ENCODE data around the gene STIP1.

The STIP1 gene

DNA sequence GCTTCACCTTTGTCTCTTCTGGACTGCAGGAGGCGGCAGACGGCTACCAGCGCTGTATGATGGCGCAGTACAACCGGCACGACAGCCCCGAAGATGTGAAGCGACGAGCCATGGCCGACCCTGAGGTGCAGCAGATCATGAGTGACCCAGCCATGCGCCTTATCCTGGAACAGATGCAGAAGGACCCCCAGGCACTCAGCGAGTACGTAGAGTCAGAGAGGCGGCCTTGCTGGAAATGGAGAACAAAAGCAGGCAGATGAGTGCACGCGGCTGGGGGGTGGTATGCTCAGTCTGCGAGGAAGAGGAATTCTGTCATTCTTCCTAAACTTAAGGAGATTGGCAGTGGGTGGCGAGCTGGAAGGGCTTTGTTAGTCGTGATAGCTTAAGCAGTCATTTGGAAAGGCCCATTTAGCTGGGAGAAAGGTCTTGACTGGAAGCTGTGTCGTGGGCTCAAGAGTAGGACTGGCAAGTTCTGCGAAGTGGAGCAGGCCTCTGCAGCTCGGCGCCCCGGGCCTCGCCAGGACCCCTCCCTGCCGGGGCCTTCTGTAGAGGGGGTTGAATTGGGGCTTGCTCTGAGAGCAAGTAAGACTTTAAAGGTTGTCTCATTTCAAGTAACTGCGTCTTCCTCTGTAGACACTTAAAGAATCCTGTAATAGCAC is 17.6 kb downstream of the STIP1 start:
- H3K27ac ChIP-seq (ENCODE audit: low read length) = no peak overlapping the region
- WGBS (ENCODE audit: insufficient coverage, insufficient read length) = no CpG with 5 or more reads among the region's 27 CpGs
- no peaks in the 10 kb centered on the region for H3K9me3 ChIP-seq (ENCODE audit: control insufficient read depth, insufficient read depth, low read length)
- no peaks in the 10 kb centered on the region for H3K27me3 ChIP-seq (ENCODE audit: control insufficient read depth, insufficient read depth, low read length)
- peaks cover 52% of the 10 kb centered on the region for H3K36me3 ChIP-seq (ENCODE audit: control insufficient read depth, insufficient read depth, low read length)
- H3K4me1 ChIP-seq (ENCODE audit: control insufficient read depth, insufficient read depth, low read length) = peaks cover 2% of the 10 kb centered on the region; the same call in 1 of the 2 replicates
- no peak for DNase-seq (ENCODE audit: low read depth, low spot score)
- no peak overlapping the region for H3K4me3 ChIP-seq (ENCODE audit: low read length)

DNA sequence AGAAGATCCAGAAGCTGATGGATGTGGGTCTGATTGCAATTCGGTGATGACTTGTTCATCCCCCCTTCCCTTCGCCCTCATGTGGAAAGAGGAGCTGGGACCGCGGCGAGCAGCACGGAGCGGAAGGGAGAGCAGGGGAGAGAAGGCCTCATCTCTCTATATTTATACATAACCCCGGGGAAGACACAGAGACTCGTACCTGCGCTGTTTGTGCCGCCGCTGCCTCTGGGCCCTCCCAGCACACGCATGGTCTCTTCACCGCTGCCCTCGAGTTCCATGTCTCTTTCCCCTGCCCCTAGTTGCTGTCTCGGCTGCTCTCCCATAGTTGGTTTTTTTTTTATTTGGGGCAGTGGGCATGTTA is 18.1 kb downstream of the STIP1 start:
- no peak for DNase-seq (ENCODE audit: low read depth, low spot score)
- Histone ChIP-seq H3K27ac (ENCODE audit: low read length) (no peak overlapping the region), H3K27me3 (ENCODE audit: control insufficient read depth, insufficient read depth, low read length) (no peaks in the 10 kb centered on the region), H3K9me3 (ENCODE audit: control insufficient read depth, insufficient read depth, low read length) (no peaks in the 10 kb centered on the region), H3K4me3 (ENCODE audit: low read length) (no peak overlapping the region), H3K4me1 (ENCODE audit: control insufficient read depth, insufficient read depth, low read length) (peaks cover 2% of the 10 kb centered on the region; the same call in 1 of the 2 replicates), H3K36me3 (ENCODE audit: control insufficient read depth, insufficient read depth, low read length) (peaks cover 52% of the 10 kb centered on the region)
- WGBS (ENCODE audit: insufficient coverage, insufficient read length) = no CpG with 5 or more reads among the region's 16 CpGs

DNA sequence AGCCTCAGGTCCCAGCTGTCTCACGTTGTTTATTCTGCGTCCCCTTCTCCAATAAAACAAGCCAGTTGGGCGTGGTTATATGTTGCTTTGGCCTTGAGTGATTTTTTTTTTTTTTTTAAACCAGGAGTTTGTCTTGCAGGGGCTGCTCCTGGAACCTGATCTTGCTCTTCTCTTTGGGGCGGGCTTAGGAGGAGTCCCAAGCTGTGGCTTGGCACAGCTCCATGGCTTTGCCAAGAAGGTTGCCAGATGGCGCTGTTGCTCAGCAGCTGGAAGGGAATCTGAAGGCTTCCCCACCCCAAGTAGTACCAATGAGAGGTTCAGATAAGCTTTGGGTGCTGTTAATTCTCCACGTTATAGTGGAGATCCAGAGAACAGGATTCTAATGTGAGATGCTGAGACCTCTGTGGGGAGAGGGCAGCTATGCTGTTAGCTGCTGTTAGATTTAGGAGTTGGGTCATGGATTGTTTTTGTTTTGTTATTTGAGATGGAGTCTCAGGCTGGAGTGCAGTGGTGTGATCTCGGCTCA is 18.6 kb downstream of the STIP1 start:
- Histone ChIP-seq H3K27ac (ENCODE audit: low read length) (no peak overlapping the region), H3K36me3 (ENCODE audit: control insufficient read depth, insufficient read depth, low read length) (peaks cover 52% of the 10 kb centered on the region), H3K4me3 (ENCODE audit: low read length) (no peak overlapping the region), H3K4me1 (ENCODE audit: control insufficient read depth, insufficient read depth, low read length) (peaks cover 2% of the 10 kb centered on the region; the same call in 1 of the 2 replicates), H3K9me3 (ENCODE audit: control insufficient read depth, insufficient read depth, low read length) (no peaks in the 10 kb centered on the region), H3K27me3 (ENCODE audit: control insufficient read depth, insufficient read depth, low read length) (no peaks in the 10 kb centered on the region)
- peak; percentile 63 for DNase-seq (ENCODE audit: low read depth, low spot score)
- no CpG with 5 or more reads among the region's 7 CpGs for WGBS (ENCODE audit: insufficient coverage, insufficient read length)

DNA sequence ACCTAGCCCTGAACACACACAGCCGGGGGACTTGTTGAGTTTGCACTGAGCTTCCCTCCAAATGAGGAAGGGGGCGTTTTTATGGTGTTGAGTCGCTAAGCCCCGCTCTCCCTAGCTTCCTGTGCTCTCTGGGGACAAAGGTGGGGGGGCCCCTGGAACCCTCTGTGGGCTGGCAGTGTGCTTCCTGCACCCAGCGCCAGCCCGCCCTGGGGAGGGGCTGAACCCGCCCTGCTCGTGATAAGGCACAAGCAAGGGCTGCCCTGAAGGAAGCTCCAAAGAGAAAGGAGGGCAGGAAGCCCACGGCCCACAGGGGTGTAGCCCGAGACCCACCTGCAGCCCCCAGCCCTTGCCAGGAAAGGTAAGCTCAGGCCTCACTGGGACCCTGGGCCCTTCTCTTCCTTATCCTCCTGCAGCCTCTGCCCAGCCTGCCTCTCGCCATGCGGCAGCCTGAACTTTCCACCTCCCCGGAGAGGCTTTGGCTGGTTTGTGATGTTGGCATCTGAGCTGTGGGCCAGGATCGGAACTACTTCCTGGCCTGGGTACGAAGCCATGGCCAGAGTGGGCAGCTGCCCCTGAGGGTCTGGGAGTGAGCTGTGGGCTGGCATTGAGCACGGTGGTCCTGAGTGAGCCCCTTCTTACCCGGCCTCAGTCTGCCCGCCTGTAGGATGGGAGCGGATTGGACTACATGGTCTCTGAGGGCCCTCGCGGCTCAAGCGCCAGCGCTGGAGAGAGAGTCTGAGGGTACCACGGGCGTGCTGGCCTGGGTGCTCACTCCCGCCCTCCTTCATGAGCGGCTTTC is 20.7 kb downstream of the STIP1 start, which contains the start of gene FERMT3:
FERMT3 (plus strand) TSS at position 265 of the 799 bp plus-strand sequence. CDS start 644 bp downstream, outside the sequence.
- Histone ChIP-seq H3K4me3 (ENCODE audit: low read length) (no peak within 1 kb of the TSS), H3K36me3 (ENCODE audit: control insufficient read depth, insufficient read depth, low read length) (peaks cover 41% of the 10 kb centered on the region), H3K27me3 (ENCODE audit: control insufficient read depth, insufficient read depth, low read length) (no peaks in the 10 kb centered on the region), H3K27ac (ENCODE audit: low read length) (no peak within 1 kb of the TSS), H3K4me1 (ENCODE audit: control insufficient read depth, insufficient read depth, low read length) (peaks cover 2% of the 10 kb centered on the region; the same call in 1 of the 2 replicates), H3K9me3 (ENCODE audit: control insufficient read depth, insufficient read depth, low read length) (no peaks in the 10 kb centered on the region)
- WGBS (ENCODE audit: insufficient coverage, insufficient read length) = no CpG with 5 or more reads among the region's 27 CpGs
- DNase-seq (ENCODE audit: low read depth, low spot score) = no peak

DNA sequence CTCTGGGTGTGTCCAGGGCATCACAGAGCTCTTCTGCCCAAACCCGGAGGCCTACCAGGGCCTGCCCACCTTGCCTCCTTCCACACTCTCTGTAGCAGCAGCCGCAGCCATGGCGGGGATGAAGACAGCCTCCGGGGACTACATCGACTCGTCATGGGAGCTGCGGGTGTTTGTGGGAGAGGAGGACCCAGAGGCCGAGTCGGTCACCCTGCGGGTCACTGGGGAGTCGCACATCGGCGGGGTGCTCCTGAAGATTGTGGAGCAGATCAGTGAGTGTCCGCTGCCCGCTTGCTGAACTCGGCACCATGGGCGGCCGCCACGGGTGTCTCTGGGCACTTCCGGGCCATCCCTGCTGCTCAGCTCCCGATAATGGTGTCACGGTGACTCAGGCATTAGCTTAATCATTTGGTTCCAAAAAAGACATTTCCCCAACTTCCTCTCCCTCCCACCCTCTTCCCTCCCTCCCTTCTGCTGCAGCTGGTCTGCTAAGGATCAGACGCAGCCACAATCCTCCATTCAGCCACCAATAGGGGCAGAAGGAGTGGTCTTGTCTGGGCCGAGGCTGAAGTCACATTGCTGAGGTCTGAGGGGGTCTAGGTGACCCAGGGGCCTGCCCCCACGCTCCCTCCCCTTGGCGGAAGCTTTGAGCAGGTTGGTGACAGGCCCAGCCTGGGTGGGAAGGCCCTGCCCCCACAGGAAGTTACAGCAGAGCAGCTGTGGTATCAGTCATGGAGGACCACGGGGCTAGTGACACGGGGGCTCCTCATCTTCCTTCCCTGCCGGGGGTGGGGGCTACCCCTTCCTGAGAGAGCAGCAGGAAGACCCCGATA is 21.5 kb downstream of the STIP1 start:
- Histone ChIP-seq H3K27me3 (ENCODE audit: control insufficient read depth, insufficient read depth, low read length) (no peaks in the 10 kb centered on the region), H3K9me3 (ENCODE audit: control insufficient read depth, insufficient read depth, low read length) (no peaks in the 10 kb centered on the region), H3K4me3 (ENCODE audit: low read length) (no peak overlapping the region), H3K27ac (ENCODE audit: low read length) (no peak overlapping the region), H3K36me3 (ENCODE audit: control insufficient read depth, insufficient read depth, low read length) (peaks cover 36% of the 10 kb centered on the region), H3K4me1 (ENCODE audit: control insufficient read depth, insufficient read depth, low read length) (peaks cover 2% of the 10 kb centered on the region; the same call in 1 of the 2 replicates)
- no peak for DNase-seq (ENCODE audit: low read depth, low spot score)
- WGBS (ENCODE audit: insufficient coverage, insufficient read length) = no CpG with 5 or more reads among the region's 30 CpGs

DNA sequence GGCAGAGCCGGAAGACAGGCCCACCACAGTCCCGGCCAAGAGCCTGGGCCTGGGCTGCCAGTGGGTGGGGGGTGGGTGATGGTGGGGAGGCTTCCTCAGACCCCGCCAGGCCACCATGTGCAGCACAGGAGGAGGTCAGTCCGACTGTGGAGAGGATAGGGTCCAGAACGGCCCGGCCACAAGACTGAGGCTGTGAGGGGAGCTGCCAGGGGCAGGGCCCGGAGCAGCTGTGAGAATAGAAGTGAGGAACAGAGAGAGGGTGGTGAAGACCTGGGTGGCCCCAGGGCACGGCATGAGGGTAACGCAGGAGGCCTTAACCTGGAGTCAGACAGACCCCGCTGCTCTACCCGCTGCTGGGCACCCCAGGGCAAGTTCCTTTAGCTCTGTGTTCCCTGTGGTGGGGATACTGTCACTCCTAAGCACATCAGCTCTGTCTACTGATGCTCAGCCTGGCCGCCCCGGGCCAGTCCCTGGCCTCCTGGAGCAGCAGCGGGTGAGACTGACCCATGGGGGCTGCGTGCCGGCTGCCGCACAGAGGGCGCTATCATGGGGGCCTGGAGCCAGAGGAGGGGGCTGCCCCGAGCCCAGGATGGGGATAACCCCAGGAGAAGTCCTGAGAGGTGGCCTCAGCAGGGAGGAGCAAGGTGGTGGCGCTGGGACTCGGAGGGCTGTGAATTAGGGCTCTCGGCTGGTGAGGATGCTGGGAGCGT is 22.3 kb downstream of the STIP1 start:
- no peaks in the 10 kb centered on the region for H3K27me3 ChIP-seq (ENCODE audit: control insufficient read depth, insufficient read depth, low read length)
- no peak overlapping the region for H3K27ac ChIP-seq (ENCODE audit: low read length)
- no peak overlapping the region for H3K4me3 ChIP-seq (ENCODE audit: low read length)
- no CpG with 5 or more reads among the region's 23 CpGs for WGBS (ENCODE audit: insufficient coverage, insufficient read length)
- peaks cover 29% of the 10 kb centered on the region for H3K36me3 ChIP-seq (ENCODE audit: control insufficient read depth, insufficient read depth, low read length)
- peaks cover 2% of the 10 kb centered on the region; the same call in 1 of the 2 replicates for H3K4me1 ChIP-seq (ENCODE audit: control insufficient read depth, insufficient read depth, low read length)
- no peaks in the 10 kb centered on the region for H3K9me3 ChIP-seq (ENCODE audit: control insufficient read depth, insufficient read depth, low read length)
- no peak for DNase-seq (ENCODE audit: low read depth, low spot score)

DNA sequence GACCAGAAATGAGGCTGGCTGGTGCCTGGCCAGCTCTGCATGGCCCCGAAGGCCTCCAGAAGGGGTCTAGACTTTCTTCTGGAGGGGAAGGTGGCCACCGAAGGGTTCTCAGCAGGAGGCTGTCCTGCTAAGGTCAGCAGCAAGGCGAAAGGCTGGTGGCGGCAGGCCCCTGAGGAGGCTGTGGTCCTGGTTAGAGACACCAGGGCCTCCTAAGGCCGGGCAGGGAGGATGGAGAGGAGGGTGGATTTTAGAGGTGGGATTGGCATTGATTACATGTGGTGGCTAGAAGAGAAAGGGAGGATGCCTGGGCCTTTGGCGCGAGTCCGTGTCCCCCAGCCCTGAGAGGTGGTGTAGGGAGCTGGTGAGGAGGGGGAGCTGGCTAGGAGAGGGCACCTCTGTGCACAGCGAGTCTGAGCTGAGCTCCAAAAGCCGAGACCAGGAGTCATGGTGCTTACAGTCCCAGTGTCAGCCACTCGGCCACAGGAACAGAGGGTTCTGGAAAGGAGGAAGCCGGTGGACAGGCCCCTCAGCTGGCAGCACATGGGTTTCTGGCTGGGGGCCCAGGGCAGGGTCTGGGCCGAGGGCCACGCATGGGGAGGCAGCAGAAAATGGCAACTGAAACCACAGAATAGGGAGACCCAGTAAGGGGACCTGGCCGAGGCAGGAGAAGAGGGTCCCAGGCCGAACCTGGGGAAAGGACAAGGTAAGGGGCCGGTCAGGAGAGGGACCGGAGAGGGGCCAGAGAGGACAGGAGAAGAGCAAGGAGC is 23.0 kb downstream of the STIP1 start:
- WGBS (ENCODE audit: insufficient coverage, insufficient read length) = no CpG with 5 or more reads among the region's 18 CpGs
- Histone ChIP-seq H3K36me3 (ENCODE audit: control insufficient read depth, insufficient read depth, low read length) (peaks cover 21% of the 10 kb centered on the region), H3K4me3 (ENCODE audit: low read length) (no peak overlapping the region), H3K27ac (ENCODE audit: low read length) (no peak overlapping the region), H3K27me3 (ENCODE audit: control insufficient read depth, insufficient read depth, low read length) (no peaks in the 10 kb centered on the region), H3K9me3 (ENCODE audit: control insufficient read depth, insufficient read depth, low read length) (no peaks in the 10 kb centered on the region), H3K4me1 (ENCODE audit: control insufficient read depth, insufficient read depth, low read length) (peaks cover 2% of the 10 kb centered on the region; the same call in 1 of the 2 replicates)
- no peak for DNase-seq (ENCODE audit: low read depth, low spot score)

DNA sequence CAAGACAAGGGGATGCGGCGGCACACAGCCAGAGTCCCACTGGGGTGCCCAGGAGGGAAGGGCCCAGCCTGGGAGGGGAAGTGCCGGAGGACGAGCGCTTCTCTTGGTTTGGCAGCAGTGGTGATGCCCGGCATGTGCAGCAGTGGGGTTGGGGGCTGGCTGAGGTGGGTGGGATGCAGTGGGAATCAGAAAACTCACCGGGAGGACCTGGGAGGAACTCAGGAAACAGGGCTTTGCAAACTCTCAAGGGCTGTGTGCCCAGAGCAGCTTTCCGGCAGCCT is 23.5 kb downstream of the STIP1 start:
- Histone ChIP-seq H3K4me1 (ENCODE audit: control insufficient read depth, insufficient read depth, low read length) (peaks cover 2% of the 10 kb centered on the region; the same call in 1 of the 2 replicates), H3K27ac (ENCODE audit: low read length) (no peak overlapping the region), H3K36me3 (ENCODE audit: control insufficient read depth, insufficient read depth, low read length) (peaks cover 18% of the 10 kb centered on the region), H3K4me3 (ENCODE audit: low read length) (no peak overlapping the region), H3K27me3 (ENCODE audit: control insufficient read depth, insufficient read depth, low read length) (no peaks in the 10 kb centered on the region), H3K9me3 (ENCODE audit: control insufficient read depth, insufficient read depth, low read length) (no peaks in the 10 kb centered on the region)
- no peak for DNase-seq (ENCODE audit: low read depth, low spot score)
- no CpG with 5 or more reads among the region's 8 CpGs for WGBS (ENCODE audit: insufficient coverage, insufficient read length)

DNA sequence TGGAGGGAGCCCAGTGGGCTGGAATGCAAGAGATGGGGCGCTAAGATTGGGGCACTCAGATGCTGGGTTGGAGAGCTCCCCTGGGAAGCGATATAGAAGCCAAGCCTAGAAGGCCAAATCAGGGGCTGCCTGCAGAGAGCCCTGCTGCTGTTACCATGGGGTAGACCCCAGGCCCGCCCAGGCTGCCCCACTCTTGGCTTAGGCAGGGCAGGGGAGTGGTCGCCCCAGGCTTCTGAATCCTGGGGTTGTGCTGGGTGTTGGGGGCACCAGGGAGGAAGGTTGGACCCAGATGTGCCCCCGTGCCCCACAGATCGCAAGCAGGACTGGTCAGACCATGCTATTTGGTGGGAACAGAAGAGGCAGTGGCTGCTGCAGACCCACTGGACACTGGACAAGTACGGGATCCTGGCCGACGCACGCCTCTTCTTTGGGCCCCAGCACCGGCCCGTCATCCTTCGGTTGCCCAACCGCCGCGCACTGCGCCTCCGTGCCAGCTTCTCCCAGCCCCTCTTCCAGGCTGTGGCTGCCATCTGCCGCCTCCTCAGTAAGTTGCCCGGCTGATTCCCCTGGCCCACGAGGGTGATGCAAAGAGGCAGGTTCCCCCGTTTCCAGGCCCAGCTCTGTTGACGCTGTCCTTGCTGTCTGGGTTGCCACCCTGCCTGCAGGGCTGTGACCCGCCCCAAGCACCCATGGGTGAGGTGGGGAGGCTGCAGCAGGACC is 24.5 kb downstream of the STIP1 start:
- Histone ChIP-seq H3K27me3 (ENCODE audit: control insufficient read depth, insufficient read depth, low read length) (no peaks in the 10 kb centered on the region), H3K27ac (ENCODE audit: low read length) (no peak overlapping the region), H3K4me3 (ENCODE audit: low read length) (no peak overlapping the region), H3K4me1 (ENCODE audit: control insufficient read depth, insufficient read depth, low read length) (peaks cover 2% of the 10 kb centered on the region; the same call in 1 of the 2 replicates), H3K36me3 (ENCODE audit: control insufficient read depth, insufficient read depth, low read length) (peaks cover 16% of the 10 kb centered on the region), H3K9me3 (ENCODE audit: control insufficient read depth, insufficient read depth, low read length) (no peaks in the 10 kb centered on the region)
- WGBS (ENCODE audit: insufficient coverage, insufficient read length) = no CpG with 5 or more reads among the region's 24 CpGs
- DNase-seq (ENCODE audit: low read depth, low spot score) = no peak
